ENCODE results near the gene ZFP36.
A peak's percentile ranks its signal among the peaks of the same experiment; 100 is the strongest.

The ZFP36 gene

GRCh38 chr19:39379865-39380396 lies 26.7 kb upstream of the ZFP36 start:
- DNase-seq: no peak
- TF ChIP-seq POLR2A (IDR thresholded peaks at IDR 0.05; ENCODE audit: low read length): no peak
- no peak for TF ChIP-seq GATA1 (IDR thresholded peaks at IDR 0.05; ENCODE audit: low read depth, low read length)

GRCh38 chr19:39380521-39381502 lies 25.8 kb upstream of the ZFP36 start:
- TF ChIP-seq GATA1 (IDR thresholded peaks at IDR 0.05; ENCODE audit: low read depth, low read length) (no peak), POLR2A (IDR thresholded peaks at IDR 0.05; ENCODE audit: low read length) (no peak)
- no peak for DNase-seq

GRCh38 chr19:39381910-39382611 lies 24.6 kb upstream of the ZFP36 start:
- DNase-seq: peak; percentile 53 to 78
- TF ChIP-seq POLR2A (IDR thresholded peaks at IDR 0.05; ENCODE audit: low read length): no peak
- TF ChIP-seq GATA1 (IDR thresholded peaks at IDR 0.05; ENCODE audit: low read depth, low read length): no peak

- no peak for DNase-seq
- TF ChIP-seq POLR2A (IDR thresholded peaks at IDR 0.05; ENCODE audit: low read length): no peak
- TF ChIP-seq GATA1 (IDR thresholded peaks at IDR 0.05; ENCODE audit: low read depth, low read length): no peak
Observed at GRCh38 chr19:39382991-39383828, 23.4 kb upstream of the ZFP36 start.

GRCh38 chr19:39384839-39385568 lies 21.6 kb upstream of the ZFP36 start:
- DNase-seq: no peak
- TF ChIP-seq POLR2A (IDR thresholded peaks at IDR 0.05; ENCODE audit: low read length): peak; percentile 17
- no peak for TF ChIP-seq GATA1 (IDR thresholded peaks at IDR 0.05; ENCODE audit: low read depth, low read length)

- DNase-seq: no peak
- no peak for TF ChIP-seq GATA1 (IDR thresholded peaks at IDR 0.05; ENCODE audit: low read depth, low read length)
- no peak for TF ChIP-seq POLR2A (IDR thresholded peaks at IDR 0.05; ENCODE audit: low read length)
Observed at GRCh38 chr19:39385629-39386411, 20.8 kb upstream of the ZFP36 start.

GRCh38 chr19:39386557-39386956 lies 20.1 kb upstream of the ZFP36 start:
- DNase-seq: no peak
- TF ChIP-seq POLR2A (IDR thresholded peaks at IDR 0.05; ENCODE audit: low read length): no peak
- TF ChIP-seq GATA1 (IDR thresholded peaks at IDR 0.05; ENCODE audit: low read depth, low read length): no peak

GRCh38 chr19:39388657-39389056 lies 18.0 kb upstream of the ZFP36 start:
- no peak for DNase-seq
- TF ChIP-seq POLR2A (IDR thresholded peaks at IDR 0.05; ENCODE audit: low read length) (no peak), GATA1 (IDR thresholded peaks at IDR 0.05; ENCODE audit: low read depth, low read length) (no peak)

GRCh38 chr19:39389631-39390414 lies 16.8 kb upstream of the ZFP36 start:
- TF ChIP-seq GATA1 (IDR thresholded peaks at IDR 0.05; ENCODE audit: low read depth, low read length) (no peak), POLR2A (IDR thresholded peaks at IDR 0.05; ENCODE audit: low read length) (no peak)
- no peak for DNase-seq

GRCh38 chr19:39390451-39390750 lies 16.2 kb upstream of the ZFP36 start:
- no peak for TF ChIP-seq POLR2A (IDR thresholded peaks at IDR 0.05; ENCODE audit: low read length)
- DNase-seq: no peak

GRCh38 chr19:39390751-39391437 lies 15.8 kb upstream of the ZFP36 start, which contains the start of the genes MED29 and PAF1:
Gene MED29, plus strand, starts transcription at chr19:39391378. Its CDS starts 45 bp downstream, at chr19:39391423.
Gene PAF1, minus strand, starts transcription at chr19:39391106. Its CDS starts 242 bp downstream, at chr19:39390864.
- no peak for TF ChIP-seq GATA1 (IDR thresholded peaks at IDR 0.05; ENCODE audit: low read depth, low read length)
- peak; percentile 98 for TF ChIP-seq POLR2A (IDR thresholded peaks at IDR 0.05; ENCODE audit: low read length)

More at GRCh38 chr19:39390751-39391437, 15.8 kb upstream of the ZFP36 start, which contains the start of the genes MED29 and PAF1:
- DNase-seq: peak; percentile 100

All from erythroblast (primary cell).